Fibroblast of lung (primary cell): ENCODE measurements around the gene SLC35E4. TPM values are rescaled to one million over a fixed set of nuclear protein-coding genes. Genes with fewer than 3 reads are reported as not detected.
"Not testable (repeated sequence)": the region's sequence is repeated elsewhere in the genome, so short reads cannot be mapped to it uniquely, and the experiment has no call there.

Experiments
- DNase-seq, 2 donors: peaks; one replicate each; pipeline versions ENCODE4 v3.0.0 to v3.0.0-alpha.2; 2010; ENCODE audit warnings: low read depth in 2 of 2
- H2AFZ ChIP-seq: 2 replicates; pipeline ENCODE4 v1.5.1; 2012; ENCODE audit warnings: low read length, control low read depth, inconsistent platforms
- H3K27ac ChIP-seq: 2 replicates; pipeline ENCODE4 v1.5.1; 2011; ENCODE audit warnings: low read length, control low read depth; ENCODE audit not compliant: insufficient read depth
- H3K27me3 ChIP-seq: 2 replicates; pipeline ENCODE4 v1.5.1; 2011; ENCODE audit warnings: mild to moderate bottlenecking, low read length; ENCODE audit not compliant: control insufficient read depth, insufficient read depth
- H3K36me3 ChIP-seq: 2 replicates; pipeline ENCODE4 v1.5.1; 2011; ENCODE audit warnings: low read length; ENCODE audit not compliant: control insufficient read depth, insufficient read depth
- H3K4me1 ChIP-seq: 2 replicates; pipeline ENCODE4 v1.5.1; 2011; ENCODE audit warnings: low read length; ENCODE audit not compliant: control insufficient read depth, insufficient read depth; ENCODE audit errors: extremely low read depth
- H3K4me2 ChIP-seq: 2 replicates; pipeline ENCODE4 v1.5.1; 2011; ENCODE audit warnings: low read length, control low read depth; ENCODE audit not compliant: insufficient read depth; ENCODE audit errors: extremely low read depth
- H3K4me3 ChIP-seq, 4 experiments: fragments of 200-600 bp in 1 of 4; sonication (generic) in 1 of 4; replicated peaks in 1 of 4; 2 replicates each; pipeline ENCODE4 v1.5.1; 2011 to 2016; ENCODE audit warnings: low read length in 4 of 4, low read depth in 3 of 4, mild to moderate bottlenecking in 3 of 4, control low read depth in 2 of 4, inconsistent platforms in 1 of 4, mixed read lengths in 1 of 4; ENCODE audit not compliant: insufficient read depth in 1 of 4; ENCODE audit errors: control extremely low read depth in 1 of 4
- H3K79me2 ChIP-seq: 2 replicates; pipeline ENCODE4 v1.5.1; 2012; ENCODE audit warnings: mild to moderate bottlenecking, low read length, inconsistent platforms; ENCODE audit not compliant: control insufficient read depth, insufficient read depth
- H3K9ac ChIP-seq: 2 replicates; pipeline ENCODE4 v1.5.1; 2011; ENCODE audit warnings: mild to moderate bottlenecking, low read length, control low read depth; ENCODE audit not compliant: insufficient read depth
- H3K9me3 ChIP-seq: 2 replicates; pipeline ENCODE4 v1.5.1; 2012; ENCODE audit warnings: low read depth, low read length; ENCODE audit not compliant: control insufficient read depth, insufficient read depth
- H4K20me1 ChIP-seq: 2 replicates; pipeline ENCODE4 v1.5.1; 2011; ENCODE audit warnings: low read length; ENCODE audit not compliant: control insufficient read depth, insufficient read depth; ENCODE audit errors: extremely low read depth
- EZH2 ChIP-seq: IDR thresholded peaks from 2 replicates; pipeline ENCODE4 v1.5.1; 2012; ENCODE audit warnings: low read length, control low read depth, mild to moderate bottlenecking; ENCODE audit errors: missing control alignments
- polyA plus RNA-seq, 2 donors: library from polyadenylated mRNA; depleted of rRNA in 1 of 2; stranded (reverse) in 1 of 2; unstranded in 1 of 2; fragments of >200 nt; gene quantifications; 2 replicates each; pipeline ENCODE4 v1.2.1, GENCODE V29; 2011 to 2012; ENCODE audit warnings: missing spikeins in 1 of 2
- total RNA-seq: library from RNA; depleted of rRNA; stranded (reverse); fragments of >200 nt; gene quantifications from 2 replicates; pipeline ENCODE4 v1.2.1, GENCODE V29; 2014
- TF ChIP-seq, protein P1 (sequence below), 2 donors: IDR thresholded peaks in 1 of 2; conservative IDR thresholded peaks in 1 of 2; 1 replicate in 1 of 2; 2 replicates in 1 of 2; pipeline ENCODE4 v1.5.1; 2011 to 2012; ENCODE audit warnings: low read length in 2 of 2, control low read depth in 1 of 2, inconsistent platforms in 1 of 2, low read depth in 1 of 2, mild to moderate bottlenecking in 1 of 2

Gene SLC35E4
- total and polyA plus RNA-seq, 2 donors (not counting 1 experiment from before 2014, with no cell fraction given), result 2.0 to 10.1 TPM

DNA sequence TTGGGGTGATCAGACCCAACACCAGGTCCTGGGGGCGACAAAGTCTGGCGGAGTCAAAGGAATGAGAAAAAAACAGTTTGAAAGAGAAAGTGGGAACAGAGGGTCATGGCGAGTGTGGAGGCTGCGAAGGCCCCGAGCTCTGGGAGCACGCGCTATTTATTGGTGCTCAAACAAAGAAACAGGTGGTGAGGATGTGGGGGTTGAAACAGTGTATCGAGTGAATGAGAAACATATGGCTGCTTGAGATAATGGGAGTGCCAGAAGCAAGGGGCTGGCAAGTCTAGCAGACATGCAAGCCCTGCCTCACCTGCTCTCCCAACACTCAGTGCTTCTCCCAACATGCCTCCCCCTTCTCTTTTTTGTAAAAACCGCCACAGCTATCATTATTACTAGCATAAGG is 39.9 kb downstream of the SLC35E4 start:
- no peak overlapping the region for H2AFZ ChIP-seq
- no peak overlapping the region for H3K27ac ChIP-seq
- no peaks in the 10 kb centered on the region for H3K27me3 ChIP-seq
- no peaks in the 10 kb centered on the region for H3K9me3 ChIP-seq
- no peaks in the 10 kb centered on the region for H3K4me1 ChIP-seq
- no peak overlapping the region for H3K9ac ChIP-seq
- H4K20me1 ChIP-seq, result no peaks in the 10 kb centered on the region
- no peak for DNase-seq
- no peak for TF ChIP-seq EZH2
- TF ChIP-seq, protein P1, sequence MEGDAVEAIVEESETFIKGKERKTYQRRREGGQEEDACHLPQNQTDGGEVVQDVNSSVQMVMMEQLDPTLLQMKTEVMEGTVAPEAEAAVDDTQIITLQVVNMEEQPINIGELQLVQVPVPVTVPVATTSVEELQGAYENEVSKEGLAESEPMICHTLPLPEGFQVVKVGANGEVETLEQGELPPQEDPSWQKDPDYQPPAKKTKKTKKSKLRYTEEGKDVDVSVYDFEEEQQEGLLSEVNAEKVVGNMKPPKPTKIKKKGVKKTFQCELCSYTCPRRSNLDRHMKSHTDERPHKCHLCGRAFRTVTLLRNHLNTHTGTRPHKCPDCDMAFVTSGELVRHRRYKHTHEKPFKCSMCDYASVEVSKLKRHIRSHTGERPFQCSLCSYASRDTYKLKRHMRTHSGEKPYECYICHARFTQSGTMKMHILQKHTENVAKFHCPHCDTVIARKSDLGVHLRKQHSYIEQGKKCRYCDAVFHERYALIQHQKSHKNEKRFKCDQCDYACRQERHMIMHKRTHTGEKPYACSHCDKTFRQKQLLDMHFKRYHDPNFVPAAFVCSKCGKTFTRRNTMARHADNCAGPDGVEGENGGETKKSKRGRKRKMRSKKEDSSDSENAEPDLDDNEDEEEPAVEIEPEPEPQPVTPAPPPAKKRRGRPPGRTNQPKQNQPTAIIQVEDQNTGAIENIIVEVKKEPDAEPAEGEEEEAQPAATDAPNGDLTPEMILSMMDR (conservative IDR thresholded peaks at IDR 0.05 in 1 of 2, IDR thresholded peaks at IDR 0.05 in 1 of 2; ENCODE audit: low read depth in 1 of 2, low read length in 2 of 2), result no peak
- H3K4me3 ChIP-seq, result no peak overlapping the region
- H3K79me2 ChIP-seq, result no peaks in the 10 kb centered on the region
- H3K4me2 ChIP-seq, result no peak overlapping the region
- H3K36me3 ChIP-seq, result no peaks in the 10 kb centered on the region

DNA sequence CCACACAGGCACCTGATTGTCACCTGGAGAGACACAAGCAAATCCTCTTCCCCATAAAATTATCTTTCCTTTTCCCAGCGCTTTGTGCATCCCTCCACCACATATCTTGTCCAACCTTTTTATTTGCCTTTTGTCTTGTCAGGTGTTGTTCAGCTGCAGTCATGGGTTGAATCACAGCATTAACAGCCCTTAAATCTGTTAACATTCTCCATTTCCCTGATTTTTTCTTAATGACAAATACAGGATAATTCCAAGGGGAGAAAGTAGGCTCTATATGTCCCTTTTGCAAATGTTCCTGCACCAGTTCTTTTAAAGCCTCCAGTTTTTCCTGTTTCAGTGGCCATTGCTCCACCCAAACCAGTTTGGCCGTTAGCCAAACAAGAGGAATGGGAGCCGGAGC is 41.0 kb downstream of the SLC35E4 start:
- H3K4me2 ChIP-seq, H3K79me2 ChIP-seq, H2AFZ ChIP-seq, H3K9me3 ChIP-seq, H3K4me1 ChIP-seq, H4K20me1 ChIP-seq, H3K27ac ChIP-seq, H3K9ac ChIP-seq, DNase-seq, H3K27me3 ChIP-seq, H3K36me3 ChIP-seq, H3K4me3 ChIP-seq: not testable (repeated sequence)

DNA sequence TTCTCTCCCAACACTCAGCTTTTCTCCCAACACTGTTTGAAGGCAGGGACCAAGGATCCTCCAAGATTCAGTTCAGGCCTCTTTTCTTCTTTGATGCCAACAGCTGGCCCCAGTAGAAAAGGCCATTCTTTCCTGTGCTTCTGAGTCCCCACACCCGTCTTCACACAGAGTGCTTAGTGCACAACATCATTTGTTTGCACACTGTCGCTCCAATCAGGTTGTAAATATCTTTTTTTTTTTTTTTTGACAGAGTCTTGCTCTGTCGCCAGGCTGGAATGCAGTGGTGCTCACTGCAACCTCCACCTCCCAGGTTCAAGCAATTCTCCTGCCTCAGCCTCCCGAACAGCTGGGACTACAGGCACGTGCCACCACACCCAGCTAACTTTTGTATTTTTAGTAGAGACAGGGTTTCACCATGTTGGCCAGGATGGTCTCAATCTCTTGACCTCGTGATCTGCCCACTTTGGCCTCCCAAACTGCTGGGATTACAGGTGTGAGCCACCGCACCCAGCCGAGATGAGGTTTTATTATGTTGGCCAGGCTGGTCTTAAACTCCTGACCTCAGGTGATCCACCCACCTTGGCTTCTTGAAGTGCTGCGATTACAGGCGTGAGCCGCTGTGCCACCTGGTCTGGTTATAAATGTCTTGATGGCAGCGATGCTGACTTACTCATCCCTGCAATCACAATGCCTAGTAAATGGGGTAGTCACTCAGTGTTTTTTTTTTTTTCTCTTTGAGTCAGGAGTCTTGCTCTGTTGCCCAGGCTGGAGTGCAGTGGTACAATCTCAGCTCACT is 44.5 kb downstream of the SLC35E4 start:
- DNase-seq, H3K27ac ChIP-seq, H3K4me2 ChIP-seq, H3K9ac ChIP-seq, H3K79me2 ChIP-seq, H3K4me1 ChIP-seq, H3K27me3 ChIP-seq, H3K36me3 ChIP-seq, H2AFZ ChIP-seq, H3K9me3 ChIP-seq, H4K20me1 ChIP-seq, H3K4me3 ChIP-seq: not testable (repeated sequence)

DNA sequence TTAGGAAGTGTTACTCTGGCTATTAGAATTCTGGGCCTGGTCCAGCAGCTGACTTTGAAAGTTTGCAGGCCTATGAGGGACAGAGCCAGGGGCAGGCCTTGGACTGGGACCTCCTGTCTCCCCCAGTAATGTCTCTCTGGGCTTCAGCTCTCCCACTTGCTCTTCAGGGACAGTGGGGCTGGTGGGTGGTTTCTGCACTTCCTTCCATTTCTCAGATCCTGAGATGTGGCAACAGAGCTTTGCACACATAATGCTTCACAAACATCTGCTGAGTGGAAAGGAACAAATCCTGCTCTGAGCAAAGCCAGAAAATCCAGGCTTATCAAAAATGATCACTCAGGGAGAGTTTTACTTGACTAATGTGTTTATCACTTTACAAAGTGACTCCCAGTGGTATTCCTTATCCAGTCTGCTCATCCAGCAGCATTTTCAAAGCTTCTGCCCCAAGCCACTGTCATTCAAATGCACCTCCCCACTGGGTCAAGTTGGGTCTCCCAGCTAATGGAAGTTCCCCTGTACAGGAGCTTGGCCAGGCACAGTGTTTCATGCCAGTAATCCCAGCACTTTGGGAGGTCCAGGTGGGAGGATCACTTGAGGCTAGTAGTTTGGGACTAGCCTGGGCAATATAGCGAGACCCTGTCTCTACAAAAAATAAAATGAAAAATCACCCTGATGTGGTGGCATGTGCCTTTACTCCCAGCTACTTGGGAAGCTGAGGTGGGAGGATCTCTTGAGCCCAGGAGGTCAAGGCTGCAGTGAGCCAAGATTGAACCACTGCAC is 45.6 kb downstream of the SLC35E4 start:
- H3K9me3 ChIP-seq, result no peaks in the 10 kb centered on the region
- TF ChIP-seq EZH2, result no peak
- TF ChIP-seq, protein P1 (conservative IDR thresholded peaks at IDR 0.05 in 1 of 2, IDR thresholded peaks at IDR 0.05 in 1 of 2; ENCODE audit: low read depth in 1 of 2, low read length in 2 of 2), result no peak
- DNase-seq, result no peak
- no peaks in the 10 kb centered on the region for H3K79me2 ChIP-seq
- no peaks in the 10 kb centered on the region for H3K36me3 ChIP-seq
- no peaks in the 10 kb centered on the region for H3K27me3 ChIP-seq
- H2AFZ ChIP-seq, result no peak overlapping the region
- H3K27ac ChIP-seq, result no peak overlapping the region
- H3K4me1 ChIP-seq, result no peaks in the 10 kb centered on the region
- H3K4me2 ChIP-seq, result no peak overlapping the region
- H3K9ac ChIP-seq, result no peak overlapping the region
- no peaks in the 10 kb centered on the region for H4K20me1 ChIP-seq
- H3K4me3 ChIP-seq, result no peak overlapping the region
